H1 (cell line): ENCODE measurements around the gene SLU7. TPM values are rescaled to one million over a fixed set of nuclear protein-coding genes. Genes with fewer than 3 reads are reported as not detected.

Experiments
- ASH2L ChIP-seq: fragments of 200-600, 300-600 bp; sonication (generic); IDR thresholded peaks from one replicate; pipeline ENCODE4 v1.7.1; 2017; ENCODE audit warnings: low read length
- BRCA1 ChIP-seq: IDR thresholded peaks from 2 replicates; pipeline ENCODE4 v1.6.1; 2012; ENCODE audit warnings: low read depth, low read length, improper control_type of control experiment
- CBX5 ChIP-seq: fragments of 300-800, 300-1000 bp; sonication (generic); IDR thresholded peaks from 2 replicates; pipeline ENCODE4 v1.7.1; 2016; ENCODE audit warnings: antibody characterized with exemption, low read length, low read depth
- CBX8 ChIP-seq: fragments of 300-800, 300-1000 bp; sonication (generic); IDR thresholded peaks from 2 replicates; pipeline ENCODE4 v1.7.1; 2016; ENCODE audit warnings: low read depth, low read length, borderline replicate concordance
- CHD1 ChIP-seq: IDR thresholded peaks from 2 replicates; pipeline ENCODE4 v1.6.1; 2012; ENCODE audit warnings: low read depth, low read length, improper control_type of control experiment
- CTCF ChIP-seq, 3 experiments: IDR thresholded peaks; 1 replicate in 2 of 3; 2 replicates in 1 of 3; pipeline versions ENCODE4 v1.5.1 to v1.6.1; 2011; ENCODE audit warnings: low read length in 3 of 3, mild to moderate bottlenecking in 3 of 3, inconsistent platforms in 2 of 3, low read depth in 1 of 3, moderate library complexity in 1 of 3; ENCODE audit not compliant: insufficient read depth in 1 of 3; ENCODE audit errors: control extremely low read depth in 1 of 3
- EGR1 ChIP-seq: IDR thresholded peaks from 2 replicates; pipeline ENCODE4 v1.6.1; 2011; ENCODE audit warnings: low read depth, low read length, borderline replicate concordance
- EP300 ChIP-seq, 2 experiments: IDR thresholded peaks; 1 replicate in 1 of 2; 2 replicates in 1 of 2; pipeline ENCODE4 v1.6.1; 2011 to 2012; ENCODE audit warnings: low read depth in 2 of 2, low read length in 2 of 2, mild to moderate bottlenecking in 2 of 2, borderline replicate concordance in 1 of 2, inconsistent platforms in 1 of 2, moderate library complexity in 1 of 2
- EZH2 ChIP-seq: fragments of 200-600 bp; sonication (generic); IDR thresholded peaks from 2 replicates; pipeline ENCODE4 v1.7.1; 2012; ENCODE audit warnings: low read depth, mild to moderate bottlenecking, moderate library complexity, low read length, inconsistent platforms; ENCODE audit not compliant: severe bottlenecking
- KDM5A ChIP-seq: fragments of 200-600 bp; IDR thresholded peaks from 2 replicates; pipeline ENCODE4 v1.7.1; 2012; ENCODE audit warnings: mild to moderate bottlenecking, low read length, inconsistent platforms, mixed read lengths
- POU5F1 ChIP-seq: IDR thresholded peaks from 2 replicates; pipeline ENCODE4 v1.6.1; 2011; ENCODE audit warnings: low read depth, mild to moderate bottlenecking, low read length, moderate library complexity
- RBBP5 ChIP-seq: IDR thresholded peaks from 2 replicates; pipeline ENCODE4 v1.7.1; 2012; ENCODE audit warnings: low read depth, mild to moderate bottlenecking, inconsistent platforms, low read length, moderate library complexity, borderline replicate concordance
- RXRA ChIP-seq: IDR thresholded peaks from 2 replicates; pipeline ENCODE4 v1.6.1; 2011; ENCODE audit warnings: low read depth, mild to moderate bottlenecking, low read length, moderate library complexity; ENCODE audit not compliant: insufficient read depth
- SIN3A ChIP-seq, 2 experiments: IDR thresholded peaks in 1 of 2; conservative IDR thresholded peaks in 1 of 2; 2 replicates each; pipeline ENCODE4 v1.6.1; 2011 to 2012; ENCODE audit warnings: low read length in 2 of 2, improper control_type of control experiment in 1 of 2, low read depth in 1 of 2, mild to moderate bottlenecking in 1 of 2
- SIRT6 ChIP-seq: IDR thresholded peaks from one replicate; pipeline ENCODE4 v1.7.1; 2012; ENCODE audit warnings: low read length, inconsistent platforms
- SUZ12 ChIP-seq: fragments of 200-600 bp; sonication (generic); IDR thresholded peaks from 2 replicates; pipeline ENCODE4 v1.6.1; 2012; ENCODE audit warnings: mild to moderate bottlenecking, inconsistent platforms, low read length, moderate library complexity, mixed read lengths
- TAF1 ChIP-seq: IDR thresholded peaks from 2 replicates; pipeline ENCODE4 v1.6.1; 2011; ENCODE audit warnings: mild to moderate bottlenecking, low read depth, low read length
- USF2 ChIP-seq: IDR thresholded peaks from 2 replicates; pipeline ENCODE4 v1.6.1; 2011; ENCODE audit warnings: low read length, improper control_type of control experiment
- YY1 ChIP-seq: IDR thresholded peaks from 2 replicates; pipeline ENCODE4 v1.6.1; 2011; ENCODE audit warnings: low read depth, mild to moderate bottlenecking, low read length
- polyA plus RNA-seq, 7 experiments: library from polyadenylated mRNA; depleted of rRNA in 3 of 7; stranded (reverse) in 5 of 7; unstranded in 2 of 7; fragments of >200 nt in 5 of 7; fragments of 200-250 nt in 2 of 7; gene quantifications; 1 replicate in 5 of 7; 2 replicates in 1 of 7; 4 replicates in 1 of 7; pipeline versions ENCODE4 v1.2.1 to v1.2.3, GENCODE V29; 2011 to 2013; ENCODE audit warnings: missing spikeins in 2 of 7, mixed read lengths in 2 of 7
- total RNA-seq: library from RNA; stranded (reverse); fragmentation: NEBNext Ultra II Directional; extraction: Animal tissue kit (Norgen Biotek cat#: 25700); gene quantifications from 2 replicates; pipeline ENCODE4 v1.2.1, GENCODE V29; 2021

The SLU7 gene
- total and polyA plus RNA-seq, 2 of the 8 experiments (the other 6 are each of a cell fraction or from before 2014, with no cell fraction given) = 6.0 to 34.1 TPM

GRCh38 chr5:160399402-160400353, 19.2 kb downstream of the SLU7 start, which contains the start of gene FAM200C (continued):
- TF ChIP-seq CBX5 (no peak), TAF1 (peak; percentile 87), USF2 (no peak), SUZ12 (no peak), SIRT6 (no peak), ASH2L (peak; percentile 68), POU5F1 (no peak), KDM5A (no peak), YY1 (peak; percentile 28; the same call in 1 of the 2 replicates), EGR1 (no peak), EZH2 (no peak), RBBP5 (peak; percentile 58; the same call in 1 of the 2 replicates), BRCA1 (no peak), CHD1 (no peak), CBX8 (no peak), CTCF (IDR thresholded peaks at IDR 0.05; ENCODE audit: control extremely low read depth in 1 of 3, insufficient read depth in 1 of 3, low read depth in 1 of 3, low read length in 3 of 3) (no peak), SIN3A (conservative IDR thresholded peaks at IDR 0.05 in 1 of 2, IDR thresholded peaks at IDR 0.05 in 1 of 2; ENCODE audit: low read depth in 1 of 2, low read length in 2 of 2) (no peak), RXRA (no peak), EP300 (IDR thresholded peaks at IDR 0.05; ENCODE audit: borderline replicate concordance in 1 of 2, low read depth in 2 of 2, low read length in 2 of 2) (no peak)
